ENCODE measurements around the gene CENPN. TPM values are rescaled to one million over a fixed set of nuclear protein-coding genes. Genes with fewer than 3 reads are reported as not detected.

CENPN gene
- total and polyA plus RNA-seq, 2 of the 13 experiments (the other 11 are each of a cell fraction or from before 2014, with no cell fraction given) = 29.7 to 129 TPM

DNA sequence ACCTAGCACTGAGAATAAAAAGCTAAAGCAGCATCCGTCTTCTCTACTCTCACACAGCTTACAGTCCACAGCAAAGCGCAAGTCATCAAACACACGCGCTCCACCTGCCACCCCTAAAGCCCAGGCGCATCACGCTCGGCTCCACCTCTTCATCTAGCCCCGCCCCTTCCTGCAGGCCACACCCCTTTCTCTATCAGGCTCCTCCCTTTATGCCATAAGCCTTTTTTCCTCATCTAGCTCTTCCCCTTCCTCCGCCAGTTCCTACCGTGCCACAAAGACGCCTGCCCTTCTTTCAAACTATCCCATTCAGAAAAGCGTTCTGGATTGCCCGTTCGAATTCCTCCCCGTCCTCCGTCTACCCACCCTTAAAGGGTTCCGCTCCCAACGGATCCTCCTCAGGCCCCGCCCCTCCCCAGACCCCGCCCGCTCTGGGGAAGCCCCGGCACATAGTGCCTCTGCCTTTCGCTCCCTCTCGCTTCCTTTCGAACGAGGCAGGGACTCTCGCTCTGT, 69.6 kb downstream of the CENPN start (continued):
- TF ChIP-seq ZHX1 (CRISPR knock-in tag; IDR thresholded peaks at IDR 0.05; ENCODE audit: low read depth) = no peak; the same call in 1 of the 2 replicates
- no peak for TF ChIP-seq TARDBP (CRISPR knock-in tag; IDR thresholded peaks at IDR 0.05)
- TF ChIP-seq NONO (IDR thresholded peaks at IDR 0.05) = no peak
- no peak for TF ChIP-seq NONO (CRISPR knock-in tag; conservative IDR thresholded peaks at IDR 0.05)
- no peak for TF ChIP-seq REPIN1 (CRISPR knock-in tag; IDR thresholded peaks at IDR 0.05; ENCODE audit: borderline replicate concordance, low read depth)
- no peak for TF ChIP-seq ZNF33A (CRISPR knock-in tag; IDR thresholded peaks at IDR 0.05; ENCODE audit: borderline replicate concordance)
- TF ChIP-seq, protein P1, sequence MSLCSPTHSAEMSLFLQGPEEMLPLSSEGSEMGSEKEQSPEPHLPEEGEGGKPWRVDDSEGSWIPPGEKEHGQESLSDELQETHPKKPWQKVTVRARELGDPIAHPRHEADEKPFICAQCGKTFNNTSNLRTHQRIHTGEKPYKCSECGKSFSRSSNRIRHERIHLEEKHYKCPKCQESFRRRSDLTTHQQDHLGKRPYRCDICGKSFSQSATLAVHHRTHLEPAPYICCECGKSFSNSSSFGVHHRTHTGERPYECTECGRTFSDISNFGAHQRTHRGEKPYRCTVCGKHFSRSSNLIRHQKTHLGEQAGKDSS (CRISPR knock-in tag; IDR thresholded peaks at IDR 0.05; ENCODE audit: borderline replicate concordance, low read depth) = no peak
- no peak for TF ChIP-seq SALL1 (CRISPR knock-in tag; IDR thresholded peaks at IDR 0.05)
- TF ChIP-seq MYC (CRISPR knock-in tag; IDR thresholded peaks at IDR 0.05; ENCODE audit: borderline replicate concordance) = no peak
- TF ChIP-seq TGIF2 (CRISPR knock-in tag; IDR thresholded peaks at IDR 0.05) = no peak; the same call in 1 of the 2 replicates
- TF ChIP-seq, protein P2, sequence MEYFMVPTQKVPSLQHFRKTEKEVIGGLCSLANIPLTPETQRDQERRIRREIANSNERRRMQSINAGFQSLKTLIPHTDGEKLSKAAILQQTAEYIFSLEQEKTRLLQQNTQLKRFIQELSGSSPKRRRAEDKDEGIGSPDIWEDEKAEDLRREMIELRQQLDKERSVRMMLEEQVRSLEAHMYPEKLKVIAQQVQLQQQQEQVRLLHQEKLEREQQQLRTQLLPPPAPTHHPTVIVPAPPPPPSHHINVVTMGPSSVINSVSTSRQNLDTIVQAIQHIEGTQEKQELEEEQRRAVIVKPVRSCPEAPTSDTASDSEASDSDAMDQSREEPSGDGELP (IDR thresholded peaks at IDR 0.05; ENCODE audit: borderline replicate concordance, low read depth) = no peak
- TF ChIP-seq XRCC5 (optimal IDR thresholded peaks at IDR 0.05; ENCODE audit: low read length) = no peak
- no peak for TF ChIP-seq JDP2 (CRISPR knock-in tag; IDR thresholded peaks at IDR 0.05; ENCODE audit: borderline replicate concordance)
- no peak for TF ChIP-seq ATF7-NPFF (CRISPR knock-in tag; IDR thresholded peaks at IDR 0.05; ENCODE audit: low read depth)
- TF ChIP-seq HNF4A (CRISPR knock-in tag; IDR thresholded peaks at IDR 0.05) = no peak
- TF ChIP-seq ARNTL (CRISPR knock-in tag; IDR thresholded peaks at IDR 0.05) = no peak
- TF ChIP-seq ESRRA (CRISPR knock-in tag; IDR thresholded peaks at IDR 0.05; ENCODE audit: low read depth) = 0 out of 2 replicates have a peak, but pooled peaks have one; percentile 14
- TF ChIP-seq ZNF713 (CRISPR knock-in tag; IDR thresholded peaks at IDR 0.05) = 0 out of 2 replicates have a peak, but pooled peaks have one; percentile 41
- TF ChIP-seq PHF20 (CRISPR knock-in tag; IDR thresholded peaks at IDR 0.05) = no peak
- TF ChIP-seq, protein P3, sequence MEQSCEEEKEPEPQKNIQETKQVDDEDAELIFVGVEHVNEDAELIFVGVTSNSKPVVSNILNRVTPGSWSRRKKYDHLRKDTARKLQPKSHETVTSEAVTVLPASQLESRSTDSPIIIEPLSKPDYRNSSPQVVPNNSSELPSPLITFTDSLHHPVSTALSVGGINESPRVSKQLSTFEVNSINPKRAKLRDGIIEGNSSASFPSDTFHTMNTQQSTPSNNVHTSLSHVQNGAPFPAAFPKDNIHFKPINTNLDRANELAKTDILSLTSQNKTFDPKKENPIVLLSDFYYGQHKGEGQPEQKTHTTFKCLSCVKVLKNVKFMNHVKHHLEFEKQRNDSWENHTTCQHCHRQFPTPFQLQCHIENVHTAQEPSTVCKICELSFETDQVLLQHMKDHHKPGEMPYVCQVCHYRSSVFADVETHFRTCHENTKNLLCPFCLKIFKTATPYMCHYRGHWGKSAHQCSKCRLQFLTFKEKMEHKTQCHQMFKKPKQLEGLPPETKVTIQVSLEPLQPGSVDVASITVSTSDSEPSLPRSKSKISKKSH (CRISPR knock-in tag; IDR thresholded peaks at IDR 0.05; ENCODE audit: borderline replicate concordance) = peak; percentile 20; the same call in 1 of the 2 replicates
- no peak for TF ChIP-seq GATA4 (IDR thresholded peaks at IDR 0.05; ENCODE audit: borderline replicate concordance, low read depth)

Measured in HepG2 (cell line).